IPS-18c (cell line): ENCODE data around the gene LCN1.

Experiments
- H3K4me3 ChIP-seq: 2 replicates; pipeline ENCODE4 v1.7.0; 2013; ENCODE audit warnings: low read depth, mild to moderate bottlenecking, low read length, moderate library complexity; ENCODE audit not compliant: insufficient read depth
- H3K9me3 ChIP-seq: one replicate; pipeline ENCODE4 v1.6.1; 2013; ENCODE audit warnings: mild to moderate bottlenecking, low read length, moderate library complexity; ENCODE audit not compliant: control insufficient read depth, insufficient read depth

Gene LCN1

DNA sequence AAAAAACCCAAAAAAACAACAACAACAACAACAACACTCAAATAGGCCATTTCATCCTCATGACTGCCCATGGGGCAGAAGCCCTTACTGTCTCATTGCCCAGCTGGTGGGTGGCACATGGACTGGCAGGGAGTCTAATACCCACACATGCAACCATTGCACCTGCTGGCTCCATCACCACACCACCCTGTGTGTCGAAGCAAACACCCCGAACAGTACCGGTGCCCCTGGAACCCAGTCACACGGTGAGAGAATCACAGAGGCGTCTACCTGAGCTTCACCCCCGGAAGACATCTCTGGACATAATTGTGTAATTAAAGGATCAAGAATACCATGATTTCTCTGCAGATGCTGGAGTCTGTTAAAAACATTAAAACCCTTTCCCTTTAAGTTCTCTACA is 46.8 kb downstream of the LCN1 start:
- Histone ChIP-seq H3K4me3 (no peak overlapping the region), H3K9me3 (no peaks in the 10 kb centered on the region)

DNA sequence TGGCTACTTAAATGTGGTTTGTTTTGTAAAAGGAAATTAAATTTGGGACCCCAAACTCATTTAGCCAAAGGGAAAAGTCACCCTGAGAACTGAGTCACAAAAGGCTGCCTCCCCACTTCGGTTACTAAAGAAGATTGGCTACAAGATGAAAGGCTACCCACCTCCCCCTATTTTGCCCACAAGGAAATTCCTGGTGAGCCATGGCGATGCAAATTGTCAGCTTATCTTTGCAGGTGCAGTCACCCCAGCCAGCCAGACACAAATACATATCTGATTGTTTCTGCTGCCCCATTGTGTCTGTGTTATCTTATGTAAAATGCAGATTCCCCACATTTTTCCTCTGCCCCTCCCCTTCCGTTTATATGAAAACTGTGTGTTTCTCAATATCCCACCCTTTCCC is 49.2 kb downstream of the LCN1 start:
- Histone ChIP-seq H3K4me3 (no peak overlapping the region), H3K9me3 (no peaks in the 10 kb centered on the region)

- H3K9me3 ChIP-seq = no peaks in the 10 kb centered on the region
- H3K4me3 ChIP-seq = no peak overlapping the region
Observed at GRCh38 chr9:135572233-135572632, 51.0 kb downstream of the LCN1 start.

DNA sequence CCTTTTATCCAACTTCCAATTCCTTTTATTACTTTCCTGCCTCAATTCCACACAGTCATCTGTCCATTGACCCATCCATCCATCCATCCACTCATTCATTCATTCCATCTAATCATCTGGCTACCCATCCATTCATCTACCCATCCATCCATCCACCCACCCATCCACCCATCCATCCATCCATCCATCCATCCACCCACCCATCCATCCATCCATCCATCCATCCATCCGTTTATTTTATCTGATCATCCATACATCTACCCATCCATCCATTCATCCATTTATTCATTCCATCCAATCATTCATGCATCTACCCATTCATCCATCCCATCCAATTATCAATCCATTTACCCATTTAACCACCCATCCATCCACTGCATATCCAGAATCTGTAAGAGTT is 51.9 kb downstream of the LCN1 start:
- H3K9me3 ChIP-seq = no peaks in the 10 kb centered on the region

DNA sequence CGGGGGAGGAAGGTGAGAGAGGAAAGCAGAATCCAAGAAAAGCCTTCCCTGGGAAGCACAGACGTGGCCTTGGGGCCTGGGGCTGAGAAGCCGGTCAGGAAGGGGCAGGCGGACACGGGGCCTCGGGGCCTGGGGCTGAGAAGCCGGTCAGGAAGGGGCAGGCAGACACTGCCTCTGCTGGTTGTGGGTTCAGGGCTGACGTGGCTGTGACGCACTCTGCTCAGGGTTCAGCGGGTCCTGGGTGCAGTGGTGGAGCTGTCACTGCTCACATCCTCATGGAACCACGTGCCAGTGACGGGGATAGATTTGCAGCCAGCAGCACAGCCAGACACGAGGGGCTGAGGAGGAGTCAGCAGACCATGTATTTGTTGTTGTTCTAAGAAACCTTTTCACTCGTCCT is 53.1 kb downstream of the LCN1 start:
- Histone ChIP-seq H3K4me3 (no peak overlapping the region), H3K9me3 (no peaks in the 10 kb centered on the region)

More for the DNA sequence above, 51.9 kb downstream of the LCN1 start:
- no peak overlapping the region for H3K4me3 ChIP-seq

GRCh38 chr9:135574943-135575342 is 53.7 kb downstream of the LCN1 start:
- Histone ChIP-seq H3K9me3 (no peaks in the 10 kb centered on the region), H3K4me3 (no peak overlapping the region)
